ENCODE data around the gene IL1RAPL1. TPM values are rescaled to one million over a fixed set of nuclear protein-coding genes. Genes with fewer than 3 reads are reported as not detected.

IL1RAPL1 gene
- total RNA-seq, 1 experiment from 2014 or later: not detected

DNA sequence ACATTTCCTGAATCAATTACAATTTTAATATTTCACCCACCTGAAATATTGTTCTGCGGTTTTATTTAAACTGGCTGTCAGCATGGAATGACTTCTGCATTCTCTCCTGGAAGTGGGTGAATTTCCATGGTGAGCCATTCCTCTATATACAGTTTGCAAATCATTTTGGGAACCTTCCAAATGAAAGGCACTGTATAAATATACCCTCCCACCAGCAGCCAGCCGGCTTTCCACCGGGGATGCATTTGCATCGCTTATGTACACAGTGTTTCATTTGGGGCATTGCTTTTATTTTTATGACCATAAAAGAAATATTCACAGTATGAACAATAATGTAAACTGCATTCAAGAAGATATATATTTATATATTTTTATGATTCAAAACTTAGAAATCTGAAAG is 4.7 kb upstream of the IL1RAPL1 start:
- no peaks in the 10 kb centered on the region for H3K4me1 ChIP-seq (ENCODE audit: low read length)
- no peak overlapping the region for H3K27ac ChIP-seq (ENCODE audit: low read length)
- no peak overlapping the region for H2AFZ ChIP-seq (ENCODE audit: low read length)
- H4K20me1 ChIP-seq (ENCODE audit: insufficient read depth, low read depth, low read length): no peaks in the 10 kb centered on the region
- no peak overlapping the region for H3K4me2 ChIP-seq (ENCODE audit: low read depth, low read length, poor library complexity, severe bottlenecking)
- no peak overlapping the region for H3K4me3 ChIP-seq (ENCODE audit: low read length)
- H3K27me3 ChIP-seq (ENCODE audit: low read length): no peaks in the 10 kb centered on the region
- H3K79me2 ChIP-seq (ENCODE audit: low read length): no peaks in the 10 kb centered on the region
- H3K9me2 ChIP-seq (replicated peaks; ENCODE audit: insufficient read depth, low read length): no peaks in the 10 kb centered on the region
- H3K9ac ChIP-seq (ENCODE audit: low read length): no peak overlapping the region
- DNase-seq: no peak
- H3K9me3 ChIP-seq (ENCODE audit: low read length): peaks cover 5% of the 10 kb centered on the region
- H3K36me3 ChIP-seq (ENCODE audit: insufficient read depth, low read length): no peaks in the 10 kb centered on the region

DNA sequence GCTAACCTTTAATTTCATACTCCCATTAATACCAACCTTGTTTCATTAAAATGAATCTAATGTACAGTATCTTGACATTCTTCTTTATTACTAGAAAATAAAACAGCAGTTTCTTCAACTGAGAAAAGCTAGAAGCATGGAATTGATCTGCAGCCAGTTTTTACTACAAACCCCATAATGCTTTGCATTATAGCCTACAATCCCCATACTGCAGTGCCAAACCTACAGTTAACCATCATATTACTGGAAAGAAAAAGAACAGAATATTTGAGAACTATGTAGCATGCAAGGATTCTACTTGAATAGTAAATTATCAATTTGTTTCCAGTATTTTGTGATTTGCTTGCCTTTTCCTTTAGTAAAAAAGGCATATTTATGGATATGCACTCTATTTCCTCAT is 3.2 kb upstream of the IL1RAPL1 start:
- H3K4me2 ChIP-seq (ENCODE audit: low read depth, low read length, poor library complexity, severe bottlenecking): no peak overlapping the region

DNA sequence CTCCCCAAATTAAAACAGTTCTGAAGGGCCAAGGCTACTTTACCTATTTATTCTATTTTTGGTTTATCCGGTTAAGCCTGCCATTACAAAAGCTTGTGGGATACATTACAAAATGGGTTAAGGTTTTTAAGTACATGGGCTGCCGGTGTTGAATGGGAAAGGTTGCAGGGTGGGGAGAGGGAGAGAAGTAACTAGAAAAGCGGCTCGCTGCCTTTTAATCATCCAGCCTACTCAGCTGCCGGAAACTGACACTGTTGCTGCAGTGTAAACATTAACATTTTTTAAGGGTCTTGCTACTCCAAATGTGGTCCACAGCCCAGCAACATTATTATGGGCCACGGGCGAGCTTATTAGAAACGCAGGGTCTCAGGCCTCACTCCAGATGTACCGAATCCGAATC is 1.5 kb upstream of the IL1RAPL1 start:
- Histone ChIP-seq H3K27ac (ENCODE audit: low read length) (no peak overlapping the region), H3K4me1 (ENCODE audit: low read length) (no peaks in the 10 kb centered on the region), H3K9me2 (replicated peaks; ENCODE audit: insufficient read depth, low read length) (0 out of 2 replicates have a peak, but pooled peaks cover 3% of the 10 kb centered on the region), H4K20me1 (ENCODE audit: insufficient read depth, low read depth, low read length) (no peaks in the 10 kb centered on the region), H3K79me2 (ENCODE audit: low read length) (no peaks in the 10 kb centered on the region), H3K27me3 (ENCODE audit: low read length) (no peaks in the 10 kb centered on the region), H2AFZ (ENCODE audit: low read length) (no peak overlapping the region), H3K4me3 (ENCODE audit: low read length) (no peak overlapping the region), H3K4me2 (ENCODE audit: low read depth, low read length, poor library complexity, severe bottlenecking) (no peak overlapping the region), H3K9me3 (ENCODE audit: low read length) (no peaks in the 10 kb centered on the region; the same call in none of the 2 replicates), H3K36me3 (ENCODE audit: insufficient read depth, low read length) (no peaks in the 10 kb centered on the region), H3K9ac (ENCODE audit: low read length) (no peak overlapping the region)
- no peak for DNase-seq

More for the DNA sequence above, 3.2 kb upstream of the IL1RAPL1 start:
- Histone ChIP-seq H2AFZ (ENCODE audit: low read length) (no peak overlapping the region), H4K20me1 (ENCODE audit: insufficient read depth, low read depth, low read length) (no peaks in the 10 kb centered on the region), H3K4me3 (ENCODE audit: low read length) (no peak overlapping the region), H3K4me1 (ENCODE audit: low read length) (no peaks in the 10 kb centered on the region), H3K27ac (ENCODE audit: low read length) (no peak overlapping the region), H3K79me2 (ENCODE audit: low read length) (no peaks in the 10 kb centered on the region), H3K9ac (ENCODE audit: low read length) (no peak overlapping the region), H3K36me3 (ENCODE audit: insufficient read depth, low read length) (no peaks in the 10 kb centered on the region), H3K9me3 (ENCODE audit: low read length) (no peaks in the 10 kb centered on the region; the same call in none of the 2 replicates), H3K27me3 (ENCODE audit: low read length) (no peaks in the 10 kb centered on the region), H3K9me2 (replicated peaks; ENCODE audit: insufficient read depth, low read length) (0 out of 2 replicates have a peak, but pooled peaks cover 3% of the 10 kb centered on the region)
- DNase-seq: no peak

DNA sequence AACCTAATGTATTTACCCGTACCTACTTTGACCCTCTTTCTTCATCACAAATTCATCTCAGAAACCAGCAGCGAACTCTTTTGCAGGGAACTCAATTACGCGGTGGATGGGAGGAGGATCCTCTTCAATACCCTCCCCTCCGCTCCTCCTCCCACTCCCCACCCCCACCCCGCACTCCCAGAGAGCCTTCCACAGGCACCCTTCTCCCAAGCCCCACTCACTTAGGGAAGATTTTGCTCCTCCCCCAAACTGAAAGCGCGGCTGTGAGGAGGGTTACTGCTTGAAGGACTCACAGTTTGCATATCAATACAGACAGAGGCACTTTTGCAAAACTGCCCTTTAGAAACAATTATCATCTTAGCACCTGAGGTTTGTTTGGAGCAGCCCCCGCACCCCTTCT is 960 bp upstream of the IL1RAPL1 start:
- 0 out of 2 replicates have a peak, but pooled peaks cover 3% of the 10 kb centered on the region for H3K9me2 ChIP-seq (replicated peaks; ENCODE audit: insufficient read depth, low read length)
- H3K4me3 ChIP-seq (ENCODE audit: low read length): no peak overlapping the region
- H3K36me3 ChIP-seq (ENCODE audit: insufficient read depth, low read length): no peaks in the 10 kb centered on the region
- no peaks in the 10 kb centered on the region for H3K4me1 ChIP-seq (ENCODE audit: low read length)
- H3K27me3 ChIP-seq (ENCODE audit: low read length): no peaks in the 10 kb centered on the region
- no peak overlapping the region for H2AFZ ChIP-seq (ENCODE audit: low read length)
- no peak overlapping the region for H3K4me2 ChIP-seq (ENCODE audit: low read depth, low read length, poor library complexity, severe bottlenecking)
- H3K27ac ChIP-seq (ENCODE audit: low read length): no peak overlapping the region
- H3K9me3 ChIP-seq (ENCODE audit: low read length): no peaks in the 10 kb centered on the region; the same call in none of the 2 replicates
- no peak for DNase-seq
- no peaks in the 10 kb centered on the region for H3K79me2 ChIP-seq (ENCODE audit: low read length)
- no peak overlapping the region for H3K9ac ChIP-seq (ENCODE audit: low read length)
- no peaks in the 10 kb centered on the region for H4K20me1 ChIP-seq (ENCODE audit: insufficient read depth, low read depth, low read length)

DNA sequence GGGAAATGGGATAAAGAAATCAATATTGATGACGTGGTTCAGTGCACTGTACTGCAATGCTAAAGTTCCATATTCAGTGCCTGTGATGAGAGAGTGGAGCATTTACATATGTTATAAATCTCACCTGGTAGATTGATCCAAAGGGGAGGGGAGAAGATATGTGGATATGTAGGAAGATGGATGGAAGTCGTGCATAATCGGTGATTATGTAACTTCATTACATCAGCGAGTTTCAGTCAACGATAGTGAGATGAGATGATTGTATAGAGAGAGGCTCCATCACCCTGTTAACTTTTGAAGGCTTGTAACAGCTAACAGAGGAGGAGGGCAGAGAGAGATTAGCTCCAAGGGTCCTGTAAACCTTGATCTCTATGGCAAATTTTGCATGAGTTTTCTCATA is 1.8 kb downstream of the IL1RAPL1 start:
- Histone ChIP-seq H3K27ac (ENCODE audit: low read length) (no peak overlapping the region), H3K27me3 (ENCODE audit: low read length) (no peaks in the 10 kb centered on the region), H3K36me3 (ENCODE audit: insufficient read depth, low read length) (no peaks in the 10 kb centered on the region), H2AFZ (ENCODE audit: low read length) (no peak overlapping the region), H3K9me3 (ENCODE audit: low read length) (no peaks in the 10 kb centered on the region; the same call in none of the 2 replicates), H3K4me1 (ENCODE audit: low read length) (no peaks in the 10 kb centered on the region), H3K4me2 (ENCODE audit: low read depth, low read length, poor library complexity, severe bottlenecking) (no peak overlapping the region), H3K79me2 (ENCODE audit: low read length) (no peaks in the 10 kb centered on the region), H3K9ac (ENCODE audit: low read length) (no peak overlapping the region), H4K20me1 (ENCODE audit: insufficient read depth, low read depth, low read length) (no peaks in the 10 kb centered on the region), H3K4me3 (ENCODE audit: low read length) (no peak overlapping the region), H3K9me2 (replicated peaks; ENCODE audit: insufficient read depth, low read length) (0 out of 2 replicates have a peak, but pooled peaks cover 3% of the 10 kb centered on the region)
- DNase-seq: no peak

DNA sequence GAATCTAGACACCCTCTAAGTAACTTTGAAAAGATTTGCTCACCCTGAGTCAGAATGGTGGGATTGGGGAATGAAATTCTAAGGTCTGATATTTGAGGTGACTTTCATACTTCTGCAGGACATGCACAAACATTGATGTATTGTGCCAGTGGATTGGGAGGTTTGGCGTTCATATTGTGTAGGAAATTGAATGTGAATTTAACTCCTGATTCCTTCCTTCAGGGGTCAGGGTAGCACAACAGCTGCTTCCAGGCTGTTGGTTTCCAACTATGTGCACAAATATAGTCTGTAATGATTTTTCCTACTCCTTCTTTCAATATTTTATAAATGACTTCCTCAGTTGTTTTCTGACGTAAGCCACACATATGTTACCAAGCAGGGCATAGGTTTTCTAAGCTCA is 3.1 kb downstream of the IL1RAPL1 start:
- Histone ChIP-seq H3K27ac (ENCODE audit: low read length) (no peak overlapping the region), H3K4me3 (ENCODE audit: low read length) (no peak overlapping the region), H3K36me3 (ENCODE audit: insufficient read depth, low read length) (no peaks in the 10 kb centered on the region), H3K27me3 (ENCODE audit: low read length) (no peaks in the 10 kb centered on the region), H3K4me2 (ENCODE audit: low read depth, low read length, poor library complexity, severe bottlenecking) (no peak overlapping the region), H3K9me2 (replicated peaks; ENCODE audit: insufficient read depth, low read length) (0 out of 2 replicates have a peak, but pooled peaks cover 3% of the 10 kb centered on the region), H3K9me3 (ENCODE audit: low read length) (no peaks in the 10 kb centered on the region; the same call in none of the 2 replicates), H2AFZ (ENCODE audit: low read length) (no peak overlapping the region), H3K79me2 (ENCODE audit: low read length) (no peaks in the 10 kb centered on the region), H3K4me1 (ENCODE audit: low read length) (no peaks in the 10 kb centered on the region), H3K9ac (ENCODE audit: low read length) (no peak overlapping the region), H4K20me1 (ENCODE audit: insufficient read depth, low read depth, low read length) (no peaks in the 10 kb centered on the region)
- DNase-seq: no peak

DNA sequence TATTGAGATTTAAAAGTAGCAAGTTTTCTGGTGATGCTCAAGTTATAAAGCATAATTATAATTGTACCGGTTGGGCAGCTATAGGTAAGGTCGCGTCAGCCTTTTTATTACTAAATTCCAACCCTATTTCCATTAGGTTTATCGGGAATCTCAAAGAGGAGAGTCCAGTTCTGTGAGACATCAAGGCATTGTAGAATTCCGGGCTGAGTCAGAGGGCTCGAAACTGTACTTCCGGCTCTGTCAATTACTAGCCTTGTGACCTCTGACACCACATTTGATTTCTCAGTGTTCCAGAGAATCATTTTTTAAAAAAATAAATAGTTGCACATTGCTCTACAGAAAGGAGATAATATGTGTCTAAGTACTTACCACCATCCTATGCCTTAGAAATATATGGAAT is 4.3 kb downstream of the IL1RAPL1 start:
- DNase-seq: no peak
- Histone ChIP-seq H3K4me3 (ENCODE audit: low read length) (no peak overlapping the region), H3K27me3 (ENCODE audit: low read length) (no peaks in the 10 kb centered on the region), H3K36me3 (ENCODE audit: insufficient read depth, low read length) (no peaks in the 10 kb centered on the region), H3K9me2 (replicated peaks; ENCODE audit: insufficient read depth, low read length) (0 out of 2 replicates have a peak, but pooled peaks cover 3% of the 10 kb centered on the region), H3K27ac (ENCODE audit: low read length) (no peak overlapping the region), H3K4me2 (ENCODE audit: low read depth, low read length, poor library complexity, severe bottlenecking) (no peak overlapping the region), H3K9me3 (ENCODE audit: low read length) (no peaks in the 10 kb centered on the region; the same call in none of the 2 replicates), H3K9ac (ENCODE audit: low read length) (no peak overlapping the region), H3K4me1 (ENCODE audit: low read length) (no peaks in the 10 kb centered on the region), H2AFZ (ENCODE audit: low read length) (no peak overlapping the region), H3K79me2 (ENCODE audit: low read length) (no peaks in the 10 kb centered on the region), H4K20me1 (ENCODE audit: insufficient read depth, low read depth, low read length) (no peaks in the 10 kb centered on the region)

DNA sequence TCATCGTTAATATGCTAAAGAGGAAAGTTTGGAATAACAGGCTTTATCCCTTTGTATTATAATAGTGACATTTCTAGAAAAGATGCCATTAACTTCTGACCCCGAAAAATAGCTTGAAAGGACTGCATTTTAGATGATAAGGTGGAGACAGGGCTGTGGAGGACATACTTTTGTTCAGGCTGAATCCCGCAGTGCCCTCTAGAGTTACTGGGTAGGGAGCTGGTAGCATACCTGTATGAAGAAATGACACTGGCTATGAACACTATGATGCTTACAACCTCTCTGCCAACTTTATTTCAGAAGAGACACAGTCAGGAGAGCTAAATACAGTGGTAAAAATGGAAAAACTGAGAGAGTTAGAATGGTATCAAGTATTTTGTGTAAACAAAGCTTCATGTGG is 8.1 kb downstream of the IL1RAPL1 start:
- no peak overlapping the region for H3K9ac ChIP-seq (ENCODE audit: low read length)
- no peak overlapping the region for H2AFZ ChIP-seq (ENCODE audit: low read length)
- no peak overlapping the region for H3K4me2 ChIP-seq (ENCODE audit: low read depth, low read length, poor library complexity, severe bottlenecking)
- no peaks in the 10 kb centered on the region for H4K20me1 ChIP-seq (ENCODE audit: insufficient read depth, low read depth, low read length)
- H3K4me1 ChIP-seq (ENCODE audit: low read length): no peaks in the 10 kb centered on the region
- H3K79me2 ChIP-seq (ENCODE audit: low read length): no peaks in the 10 kb centered on the region
- no peaks in the 10 kb centered on the region; the same call in 1 of the 2 replicates for H3K36me3 ChIP-seq (ENCODE audit: insufficient read depth, low read length)
- H3K27ac ChIP-seq (ENCODE audit: low read length): no peak overlapping the region
- no peak overlapping the region for H3K4me3 ChIP-seq (ENCODE audit: low read length)
- H3K9me2 ChIP-seq (replicated peaks; ENCODE audit: insufficient read depth, low read length): no peaks in the 10 kb centered on the region
- DNase-seq: no peak
- peaks cover 13% of the 10 kb centered on the region for H3K9me3 ChIP-seq (ENCODE audit: low read length)
- no peaks in the 10 kb centered on the region for H3K27me3 ChIP-seq (ENCODE audit: low read length)

Measured in Karpas-422 (cell line).